Uterus (tissue), 4 donors: ENCODE results near the gene MLNR. TPM values are rescaled to one million over a fixed set of nuclear protein-coding genes. Genes with fewer than 3 reads are reported as not detected.

Source experiments
- DNase-seq, 2 donors: peaks; one replicate each; pipeline ENCODE4 v3.0.0-alpha.2; 2019 to 2020
- H3K27ac ChIP-seq, 2 donors: fragments of 200-600 bp; sonication (generic); 1 replicate in 1 of 2; 2 replicates in 1 of 2; pipeline ENCODE4 v1.5.1; 2016 to 2018
- H3K27me3 ChIP-seq, 2 donors: fragments of 200-600 bp; sonication (generic); one replicate each; pipeline ENCODE4 v1.5.1; 2018 to 2019; ENCODE audit warnings: control low read depth in 1 of 2
- H3K36me3 ChIP-seq, 2 donors: fragments of 200-600 bp; sonication (generic); one replicate each; pipeline ENCODE4 v1.5.1; 2019; ENCODE audit warnings: control low read depth in 1 of 2
- H3K4me1 ChIP-seq, 2 donors: fragments of 200-600 bp; sonication (generic); one replicate each; pipeline ENCODE4 v1.5.1; 2018 to 2019; ENCODE audit warnings: control low read depth in 1 of 2
- H3K4me3 ChIP-seq, 2 donors: fragments of 200-600 bp; sonication (generic); 1 replicate in 1 of 2; 2 replicates in 1 of 2; pipeline ENCODE4 v1.5.1; 2018 to 2019; ENCODE audit warnings: mild to moderate bottlenecking in 1 of 2
- H3K9me3 ChIP-seq, 2 donors: fragments of 200-600 bp; sonication (generic); one replicate each; pipeline ENCODE4 v1.5.1; 2019; ENCODE audit warnings: control low read depth in 1 of 2
- POLR2A ChIP-seq, 2 donors: fragments of 450-650 bp; IDR thresholded peaks; one replicate each; pipeline ENCODE4 v1.6.1; 2016; ENCODE audit warnings: antibody characterized with exemption in 2 of 2, mild to moderate bottlenecking in 1 of 2, moderate library complexity in 1 of 2
- intact Hi-C: fragments of 100-400 bp; cut with DNase I; formaldehyde crosslinking; loops from one replicate; pipeline ENCODE4 v1.15.1; 2023; ENCODE audit warnings: low total_unique reads
- total RNA-seq, 4 donors: library from RNA; depleted of rRNA in 3 of 4; stranded (reverse); fragments of >200 nt in 3 of 4; gene quantifications; one replicate each; pipeline versions ENCODE4 v1.1.0 to v1.2.4, GENCODE V29; 2014 to 2023
- TF ChIP-seq, protein P1 (sequence below), 4 experiments: fragments of 200-600 bp in 2 of 4; fragments of 450-650 bp in 2 of 4; sonication (generic) in 2 of 4; IDR thresholded peaks; one replicate each; pipeline ENCODE4 v1.5.1; 2016 to 2019; ENCODE audit warnings: antibody characterized with exemption in 4 of 4, mild to moderate bottlenecking in 2 of 4, moderate library complexity in 1 of 4
- donor health status: DM: yes; HTN: yes; CAD: no.

MLNR gene, protein sequence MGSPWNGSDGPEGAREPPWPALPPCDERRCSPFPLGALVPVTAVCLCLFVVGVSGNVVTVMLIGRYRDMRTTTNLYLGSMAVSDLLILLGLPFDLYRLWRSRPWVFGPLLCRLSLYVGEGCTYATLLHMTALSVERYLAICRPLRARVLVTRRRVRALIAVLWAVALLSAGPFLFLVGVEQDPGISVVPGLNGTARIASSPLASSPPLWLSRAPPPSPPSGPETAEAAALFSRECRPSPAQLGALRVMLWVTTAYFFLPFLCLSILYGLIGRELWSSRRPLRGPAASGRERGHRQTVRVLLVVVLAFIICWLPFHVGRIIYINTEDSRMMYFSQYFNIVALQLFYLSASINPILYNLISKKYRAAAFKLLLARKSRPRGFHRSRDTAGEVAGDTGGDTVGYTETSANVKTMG
- total RNA-seq = not detected

DNA sequence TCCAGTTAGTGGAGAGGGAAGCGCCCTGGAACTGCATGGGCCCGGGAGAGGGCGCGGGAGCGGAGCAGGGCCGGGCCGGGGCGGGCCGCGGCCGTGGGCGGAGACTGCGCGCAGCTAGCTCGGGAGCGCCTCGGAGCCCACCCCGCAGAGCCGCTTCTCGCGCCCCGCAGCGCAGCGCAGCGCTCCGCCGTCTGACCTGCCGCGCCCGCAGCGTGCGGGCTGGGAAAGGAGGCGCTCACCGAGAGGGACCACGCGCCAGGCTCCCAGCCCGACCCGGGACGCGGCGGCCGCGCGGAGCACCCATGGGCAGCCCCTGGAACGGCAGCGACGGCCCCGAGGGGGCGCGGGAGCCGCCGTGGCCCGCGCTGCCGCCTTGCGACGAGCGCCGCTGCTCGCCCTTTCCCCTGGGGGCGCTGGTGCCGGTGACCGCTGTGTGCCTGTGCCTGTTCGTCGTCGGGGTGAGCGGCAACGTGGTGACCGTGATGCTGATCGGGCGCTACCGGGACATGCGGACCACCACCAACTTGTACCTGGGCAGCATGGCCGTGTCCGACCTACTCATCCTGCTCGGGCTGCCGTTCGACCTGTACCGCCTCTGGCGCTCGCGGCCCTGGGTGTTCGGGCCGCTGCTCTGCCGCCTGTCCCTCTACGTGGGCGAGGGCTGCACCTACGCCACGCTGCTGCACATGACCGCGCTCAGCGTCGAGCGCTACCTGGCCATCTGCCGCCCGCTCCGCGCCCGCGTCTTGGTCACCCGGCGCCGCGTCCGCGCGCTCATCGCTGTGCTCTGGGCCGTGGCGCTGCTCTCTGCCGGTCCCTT, at the start of gene MLNR:
Gene MLNR (plus strand): TSS at position 303 of the 820 bp plus-strand sequence. CDS start 0 bp downstream, at position 303.
- DNase-seq = no peak
- no peaks in the 10 kb centered on the region for H3K9me3 ChIP-seq
- peaks cover 16 to 18% of the 10 kb centered on the region in 2 donors for H3K27me3 ChIP-seq
- TF ChIP-seq, protein P1, sequence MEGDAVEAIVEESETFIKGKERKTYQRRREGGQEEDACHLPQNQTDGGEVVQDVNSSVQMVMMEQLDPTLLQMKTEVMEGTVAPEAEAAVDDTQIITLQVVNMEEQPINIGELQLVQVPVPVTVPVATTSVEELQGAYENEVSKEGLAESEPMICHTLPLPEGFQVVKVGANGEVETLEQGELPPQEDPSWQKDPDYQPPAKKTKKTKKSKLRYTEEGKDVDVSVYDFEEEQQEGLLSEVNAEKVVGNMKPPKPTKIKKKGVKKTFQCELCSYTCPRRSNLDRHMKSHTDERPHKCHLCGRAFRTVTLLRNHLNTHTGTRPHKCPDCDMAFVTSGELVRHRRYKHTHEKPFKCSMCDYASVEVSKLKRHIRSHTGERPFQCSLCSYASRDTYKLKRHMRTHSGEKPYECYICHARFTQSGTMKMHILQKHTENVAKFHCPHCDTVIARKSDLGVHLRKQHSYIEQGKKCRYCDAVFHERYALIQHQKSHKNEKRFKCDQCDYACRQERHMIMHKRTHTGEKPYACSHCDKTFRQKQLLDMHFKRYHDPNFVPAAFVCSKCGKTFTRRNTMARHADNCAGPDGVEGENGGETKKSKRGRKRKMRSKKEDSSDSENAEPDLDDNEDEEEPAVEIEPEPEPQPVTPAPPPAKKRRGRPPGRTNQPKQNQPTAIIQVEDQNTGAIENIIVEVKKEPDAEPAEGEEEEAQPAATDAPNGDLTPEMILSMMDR (IDR thresholded peaks at IDR 0.05) = peak in 1 of 4 experiments; percentile 6
- TF ChIP-seq POLR2A (IDR thresholded peaks at IDR 0.05) = no peak
- no peak within 1 kb of the TSS for H3K27ac ChIP-seq
- no peaks in the 10 kb centered on the region for H3K36me3 ChIP-seq
- H3K4me1 ChIP-seq = peaks cover 0 to 14% of the 10 kb centered on the region in 2 donors
- intact Hi-C loops = no loop called here
- peak within 1 kb of the TSS in 1 of 2 donors; percentile 32 for H3K4me3 ChIP-seq

DNA sequence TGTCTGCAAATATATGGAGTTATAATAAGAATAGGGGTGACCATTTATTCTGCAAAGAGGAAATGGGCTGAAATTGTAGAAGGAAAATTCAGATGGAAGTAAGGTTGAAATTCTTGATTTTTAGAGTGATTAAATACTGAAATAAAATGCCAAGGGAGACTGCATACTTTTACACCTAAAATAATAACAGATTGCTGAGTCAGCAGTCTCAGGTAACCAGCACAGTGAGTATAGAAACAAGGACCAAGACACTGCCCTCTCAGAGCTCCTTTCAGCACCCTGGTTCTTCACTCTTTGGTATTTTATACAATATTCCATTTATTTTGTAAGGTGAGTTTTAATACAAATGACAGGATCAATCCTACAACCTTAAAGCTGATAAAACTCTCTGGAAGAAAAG, 48.8 kb upstream of the MLNR start:
- no peak overlapping the region for H3K4me3 ChIP-seq
- no peaks in the 10 kb centered on the region for H3K4me1 ChIP-seq
- intact Hi-C loops = no loop called here
- TF ChIP-seq, protein P1 (IDR thresholded peaks at IDR 0.05) = no peak
- no peak for TF ChIP-seq POLR2A (IDR thresholded peaks at IDR 0.05)
- H3K27me3 ChIP-seq = no peaks in the 10 kb centered on the region
- H3K9me3 ChIP-seq = no peaks in the 10 kb centered on the region
- H3K36me3 ChIP-seq = no peaks in the 10 kb centered on the region
- no peak for DNase-seq
- H3K27ac ChIP-seq = no peak overlapping the region

DNA sequence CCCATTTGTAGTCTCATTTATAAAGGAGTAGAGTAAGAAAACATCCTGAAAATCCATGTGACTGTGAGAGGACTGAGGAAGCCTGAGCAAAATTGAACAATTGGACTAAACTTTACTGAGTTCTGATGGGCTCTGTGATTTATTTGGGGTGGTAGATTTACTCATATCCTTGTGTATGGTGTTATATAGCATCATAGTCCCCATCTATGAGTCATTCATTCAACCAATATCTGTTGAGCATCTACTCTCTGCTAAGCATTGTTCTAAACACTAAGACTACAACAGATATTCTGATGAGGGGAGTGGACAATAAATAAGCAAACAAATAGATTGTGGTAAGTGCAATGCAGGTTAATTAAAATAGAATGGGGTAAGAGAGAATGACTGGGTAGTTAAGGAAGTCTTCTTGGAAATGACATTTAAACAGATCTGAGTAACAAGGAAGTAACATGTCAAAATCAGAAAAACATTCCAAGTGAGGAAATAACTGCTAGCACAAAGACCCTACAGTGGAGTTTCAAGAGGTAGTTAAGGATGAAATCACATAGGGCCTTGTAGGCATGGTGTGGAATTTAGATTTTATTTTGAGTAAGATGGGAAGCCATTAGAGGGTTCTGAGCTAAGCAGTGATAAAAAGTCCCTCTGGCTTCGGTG, 36.3 kb upstream of the MLNR start:
- Histone ChIP-seq H3K4me3 (no peak overlapping the region), H3K4me1 (no peaks in the 10 kb centered on the region), H3K9me3 (no peaks in the 10 kb centered on the region), H3K36me3 (no peaks in the 10 kb centered on the region), H3K27ac (no peak overlapping the region), H3K27me3 (no peaks in the 10 kb centered on the region)
- TF ChIP-seq POLR2A (IDR thresholded peaks at IDR 0.05) = no peak
- TF ChIP-seq, protein P1 (IDR thresholded peaks at IDR 0.05) = no peak
- no peak for DNase-seq
- intact Hi-C loops = no loop called here

DNA sequence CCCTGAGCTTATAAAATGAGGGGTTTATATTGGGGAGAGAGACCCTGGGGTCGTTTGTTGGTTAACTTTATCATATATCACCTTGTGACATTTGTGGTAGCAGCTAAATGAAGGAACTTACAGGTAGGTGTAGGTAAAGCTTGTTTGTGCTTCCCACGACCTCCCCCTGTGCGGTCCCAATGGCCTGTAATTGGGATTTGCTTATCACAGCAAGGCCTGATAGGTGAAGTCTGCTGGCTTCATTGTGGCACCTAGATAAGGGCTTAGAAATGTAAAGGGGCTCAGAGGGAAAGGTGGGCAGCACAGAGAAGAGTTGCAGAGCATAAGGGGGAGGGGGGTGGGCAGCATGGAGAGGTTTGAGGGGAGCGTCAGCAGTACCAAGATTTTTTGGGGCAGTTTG, 35.5 kb upstream of the MLNR start:
- H3K4me3 ChIP-seq = no peak overlapping the region
- intact Hi-C loops = no loop called here
- H3K9me3 ChIP-seq = no peaks in the 10 kb centered on the region
- H3K27ac ChIP-seq = no peak overlapping the region
- no peaks in the 10 kb centered on the region for H3K36me3 ChIP-seq
- DNase-seq = no peak
- no peaks in the 10 kb centered on the region for H3K4me1 ChIP-seq
- no peak for TF ChIP-seq POLR2A (IDR thresholded peaks at IDR 0.05)
- TF ChIP-seq, protein P1 (IDR thresholded peaks at IDR 0.05) = no peak
- no peaks in the 10 kb centered on the region for H3K27me3 ChIP-seq
